CD1c-positive myeloid dendritic cell (primary cell): Measurements from ENCODE around the gene MB.

Experiments
- DNase-seq: peaks from one replicate; pipeline ENCODE4 v3.0.0-alpha.2; 2016; ENCODE audit errors: extremely low spot score

MB gene

GRCh38 chr22:35577799-35578659, 39.1 kb downstream of the MB start:
- DNase-seq = no peak

- DNase-seq = no peak
These were observed 40.5 kb downstream of the MB start for GRCh38 chr22:35576671-35577070.

GRCh38 chr22:35575116-35575748, 41.9 kb downstream of the MB start:
- DNase-seq = no peak

- DNase-seq = no peak
These were observed 44.6 kb downstream of the MB start for GRCh38 chr22:35572556-35572955.

- DNase-seq = no peak
These were observed 46.4 kb downstream of the MB start for GRCh38 chr22:35570686-35571194.

- no peak for DNase-seq
These were observed 47.2 kb downstream of the MB start for GRCh38 chr22:35569916-35570315.

GRCh38 chr22:35568751-35569739, 48.1 kb downstream of the MB start:
- no peak for DNase-seq

- no peak for DNase-seq
These were observed 49.6 kb downstream of the MB start for GRCh38 chr22:35567351-35568141.

- DNase-seq = no peak
These were observed 51.9 kb downstream of the MB start for GRCh38 chr22:35564975-35565867.

GRCh38 chr22:35563211-35563610, 53.9 kb downstream of the MB start:
- no peak for DNase-seq

- no peak for DNase-seq
These were observed 55.2 kb downstream of the MB start for GRCh38 chr22:35561796-35562526.

- DNase-seq = no peak
These were observed 56.3 kb downstream of the MB start for GRCh38 chr22:35560824-35561223.

GRCh38 chr22:35560366-35560765, 56.8 kb downstream of the MB start:
- DNase-seq = no peak

- DNase-seq = no peak
These were observed 57.6 kb downstream of the MB start for GRCh38 chr22:35559354-35560005.

- DNase-seq = no peak
These were observed 58.4 kb downstream of the MB start for GRCh38 chr22:35558719-35559118.

GRCh38 chr22:35558031-35558430, 59.1 kb downstream of the MB start:
- no peak for DNase-seq
